ENCODE measurements around the gene TBX2.
"Not testable (repeated sequence)": the region's sequence is repeated elsewhere in the genome, so short reads cannot be mapped to it uniquely, and the experiment has no call there.

TBX2 gene

GRCh38 chr17:61425682-61426481 is 26.2 kb downstream of the TBX2 start:
- in situ Hi-C loops (cut with HindIII; ENCODE audit: low sequenced_read_pairs): no loop called here

GRCh38 chr17:61426482-61427304 is 27.1 kb downstream of the TBX2 start:
- in situ Hi-C loops (cut with HindIII; ENCODE audit: low sequenced_read_pairs): no loop called here

GRCh38 chr17:61427567-61427966 is 27.9 kb downstream of the TBX2 start:
- in situ Hi-C loops (cut with HindIII; ENCODE audit: low sequenced_read_pairs): no loop called here

GRCh38 chr17:61429274-61429673 is 29.6 kb downstream of the TBX2 start:
- in situ Hi-C loops (cut with HindIII; ENCODE audit: low sequenced_read_pairs): no loop called here

- in situ Hi-C loops (cut with HindIII; ENCODE audit: low sequenced_read_pairs): not testable (repeated sequence)
These were observed 30.2 kb downstream of the TBX2 start for GRCh38 chr17:61429831-61430230.

GRCh38 chr17:61431594-61432311 is 32.1 kb downstream of the TBX2 start:
- in situ Hi-C loops (cut with HindIII; ENCODE audit: low sequenced_read_pairs): no loop called here

GRCh38 chr17:61436273-61436672 is 36.6 kb downstream of the TBX2 start:
- in situ Hi-C loops (cut with HindIII; ENCODE audit: low sequenced_read_pairs): no loop called here

GRCh38 chr17:61436995-61437704 is 37.5 kb downstream of the TBX2 start:
- in situ Hi-C loops (cut with HindIII; ENCODE audit: low sequenced_read_pairs): no loop called here

GRCh38 chr17:61440697-61441096 is 41.1 kb downstream of the TBX2 start:
- in situ Hi-C loops (cut with HindIII; ENCODE audit: low sequenced_read_pairs): no loop called here

- in situ Hi-C loops (cut with HindIII; ENCODE audit: low sequenced_read_pairs): not testable (repeated sequence)
These were observed 41.9 kb downstream of the TBX2 start for GRCh38 chr17:61441507-61441906.

GRCh38 chr17:61442136-61442775 is 42.6 kb downstream of the TBX2 start:
- in situ Hi-C loops (cut with HindIII; ENCODE audit: low sequenced_read_pairs): no loop called here

GRCh38 chr17:61442878-61443474 is 43.3 kb downstream of the TBX2 start:
- in situ Hi-C loops (cut with HindIII; ENCODE audit: low sequenced_read_pairs): no loop called here

- in situ Hi-C loops (cut with HindIII; ENCODE audit: low sequenced_read_pairs): no loop called here
These were observed 43.8 kb downstream of the TBX2 start for GRCh38 chr17:61443475-61443882.

GRCh38 chr17:61444075-61444474 is 44.4 kb downstream of the TBX2 start:
- in situ Hi-C loops (cut with HindIII; ENCODE audit: low sequenced_read_pairs): no loop called here

GRCh38 chr17:61444831-61445230 is 45.2 kb downstream of the TBX2 start:
- in situ Hi-C loops (cut with HindIII; ENCODE audit: low sequenced_read_pairs): no loop called here

GRCh38 chr17:61447358-61447757 is 47.7 kb downstream of the TBX2 start:
- in situ Hi-C loops (cut with HindIII; ENCODE audit: low sequenced_read_pairs): no loop called here

GRCh38 chr17:61448042-61448441 is 48.4 kb downstream of the TBX2 start:
- in situ Hi-C loops (cut with HindIII; ENCODE audit: low sequenced_read_pairs): no loop called here

GRCh38 chr17:61449140-61449539 is 49.5 kb downstream of the TBX2 start:
- in situ Hi-C loops (cut with HindIII; ENCODE audit: low sequenced_read_pairs): not testable (repeated sequence)

GRCh38 chr17:61449707-61450640 is 50.3 kb downstream of the TBX2 start:
- in situ Hi-C loops (cut with HindIII; ENCODE audit: low sequenced_read_pairs): no loop called here
